A549 (cell line): ENCODE results near the gene SLC25A34. TPM values are rescaled to one million over a fixed set of nuclear protein-coding genes. Genes with fewer than 3 reads are reported as not detected.

Experiments
- ATAC-seq, 2 experiments: fragments of 200-7000 bp in 1 of 2; fragments of >200 bp in 1 of 2; cut with Nextera tagmentation in 1 of 2; cut with Tn5 transposase in 1 of 2; 3 replicates each; pipeline versions ENCODE4 v1.8.0 to v1.9.1; 2018 to 2020; ENCODE audit warnings: mild to moderate bottlenecking in 1 of 2, moderate library complexity in 1 of 2
- CTCF ChIA-PET: fragments of 300-600 bp; sonication (Branson Sonifier 250); formaldehyde crosslinking; extraction: SDS; loops from one replicate; lab custom pipeline; 2021; ENCODE audit warnings: antibody characterized with exemption, inconsistent platforms; lab: Yijun Ruan, JAX
- POLR2A ChIA-PET: fragments of 350-600 bp; formaldehyde crosslinking; extraction: SDS; loops from one replicate; lab custom pipeline; 2021; ENCODE audit warnings: antibody characterized with exemption, inconsistent platforms; lab: Yijun Ruan, JAX
- DNase-seq, 2 experiments: peaks; one replicate each; pipeline versions ENCODE4 v3.0.0 to v3.0.0-alpha.2; 2011 to 2016; ENCODE audit warnings: low read depth in 1 of 2, low spot score in 1 of 2
- FAIRE-seq: peaks from 2 replicates; lab custom pipeline; 2011; peaks lifted over from hg19 to GRCh38; lab: Jason Lieb, UNC
- H3K27ac ChIP-seq, 2 experiments: fragments of >200 bp; sonication (Bioruptor Twin); formaldehyde crosslinking; 3 replicates each; pipeline ENCODE4 v1.5.1; 2016 to 2017
- H3K4me1 ChIP-seq: fragments of >200 bp; sonication (Bioruptor Twin); formaldehyde crosslinking; 3 replicates; pipeline ENCODE4 v1.6.1; 2016
- H3K4me2 ChIP-seq: fragments of >200 bp; sonication (Bioruptor Twin); formaldehyde crosslinking; 3 replicates; pipeline ENCODE4 v1.6.1; 2016
- H3K4me3 ChIP-seq: fragments of >200 bp; sonication (Bioruptor Twin); formaldehyde crosslinking; 3 replicates; pipeline ENCODE4 v1.5.1; 2016
- H3K9me3 ChIP-seq: fragments of >200 bp; sonication (Bioruptor Twin); formaldehyde crosslinking; 3 replicates; pipeline ENCODE4 v1.6.1; 2016
- CBX2 ChIP-seq: fragments of 200-600 bp; sonication (generic); IDR thresholded peaks from 2 replicates; pipeline ENCODE4 v1.6.1; 2016; ENCODE audit warnings: low read depth, mild to moderate bottlenecking, borderline replicate concordance
- CBX8 ChIP-seq: fragments of 200-600 bp; sonication (generic); IDR thresholded peaks from 2 replicates; pipeline ENCODE4 v1.6.1; 2016
- CEBPB ChIP-seq, 2 experiments: fragments of >200 bp in 1 of 2; sonication (Bioruptor Twin) in 1 of 2; formaldehyde crosslinking in 1 of 2; IDR thresholded peaks; 2 replicates each; pipeline ENCODE4 v1.6.1; 2012 to 2016
- E2F6 ChIP-seq: IDR thresholded peaks from 2 replicates; pipeline ENCODE4 v1.6.1; 2012; ENCODE audit warnings: low read depth, borderline replicate concordance
- EP300 ChIP-seq, 2 experiments: fragments of >200 bp; sonication (Bioruptor Twin); formaldehyde crosslinking; IDR thresholded peaks; 2 replicates in 1 of 2; 3 replicates in 1 of 2; pipeline ENCODE4 v1.6.1; 2016 to 2017
- ESRRA ChIP-seq: fragments of 150-350 bp; IDR thresholded peaks from 2 replicates; pipeline ENCODE4 v1.6.1; 2014; ENCODE audit warnings: mild to moderate bottlenecking, low read length, borderline replicate concordance
- FOSB ChIP-seq: fragments of 250-450 bp; sonication (Bioruptor Pico); IDR thresholded peaks from 2 replicates; pipeline ENCODE4 v1.5.0; 2020; ENCODE audit warnings: mild to moderate bottlenecking, moderate library complexity
- FOXS1 ChIP-seq: fragments of 250-450 bp; sonication (Bioruptor Pico); IDR thresholded peaks from 2 replicates; pipeline ENCODE4 v1.5.0; 2020; ENCODE audit warnings: mild to moderate bottlenecking, moderate library complexity
- HDAC2 ChIP-seq: fragments of 200-600 bp; sonication (generic); IDR thresholded peaks from 2 replicates; pipeline ENCODE4 v1.6.1; 2016
- HOXA7 ChIP-seq: fragments of 250-450 bp; sonication (Bioruptor Pico); IDR thresholded peaks from 2 replicates; pipeline ENCODE4 v1.5.0; 2020; ENCODE audit warnings: mild to moderate bottlenecking, moderate library complexity
- JUNB ChIP-seq: fragments of >200 bp; sonication (Bioruptor Twin); formaldehyde crosslinking; IDR thresholded peaks from 2 replicates; pipeline ENCODE4 v1.6.1; 2016
- KDM1A ChIP-seq: fragments of 200-600 bp; sonication (generic); IDR thresholded peaks from 2 replicates; pipeline ENCODE4 v1.6.1; 2016; ENCODE audit warnings: low read depth, mild to moderate bottlenecking
- NFE2L2 ChIP-seq: fragments of 150-350 bp; conservative IDR thresholded peaks from 2 replicates; pipeline ENCODE4 v1.6.1; 2014; ENCODE audit warnings: low read length
- NPAS2 ChIP-seq: fragments of 250-450 bp; sonication (Bioruptor Pico); IDR thresholded peaks from 2 replicates; pipeline ENCODE4 v1.8.0; 2022; ENCODE audit warnings: mild to moderate bottlenecking, moderate library complexity, borderline replicate concordance
- POLR2A ChIP-seq: IDR thresholded peaks from 2 replicates; pipeline ENCODE4 v1.6.1; 2012; ENCODE audit warnings: mild to moderate bottlenecking, low read length
- POLR2AphosphoS2 ChIP-seq: conservative IDR thresholded peaks from 2 replicates; pipeline ENCODE4 v1.6.1; 2012; ENCODE audit warnings: low read length, improper control_type of control experiment, inconsistent platforms
- RAD21 ChIP-seq, 2 experiments: fragments of >200 bp in 1 of 2; sonication (Bioruptor Twin) in 1 of 2; formaldehyde crosslinking in 1 of 2; IDR thresholded peaks in 1 of 2; conservative IDR thresholded peaks in 1 of 2; 2 replicates in 1 of 2; 3 replicates in 1 of 2; pipeline ENCODE4 v1.6.1; 2012 to 2018; ENCODE audit warnings: inconsistent platforms in 1 of 2
- RARB ChIP-seq: fragments of 250-450 bp; sonication (Bioruptor Pico); IDR thresholded peaks from 2 replicates; pipeline ENCODE4 v1.8.0; 2021; ENCODE audit warnings: mild to moderate bottlenecking, moderate library complexity
- SMC3 ChIP-seq: fragments of >200 bp; sonication (Bioruptor Twin); formaldehyde crosslinking; IDR thresholded peaks from 3 replicates; pipeline ENCODE4 v1.6.1; 2018; ENCODE audit warnings: inconsistent platforms
- TFCP2L1 ChIP-seq: fragments of 250-450 bp; sonication (Bioruptor Pico); IDR thresholded peaks from 2 replicates; pipeline ENCODE4 v1.5.0; 2021; ENCODE audit warnings: mild to moderate bottlenecking
- USF2 ChIP-seq: fragments of 450-650 bp; IDR thresholded peaks from 2 replicates; pipeline ENCODE4 v1.6.1; 2014; ENCODE audit warnings: antibody characterized with exemption
- ZC3H11A ChIP-seq: fragments of 450-650 bp; IDR thresholded peaks from 2 replicates; pipeline ENCODE4 v1.6.1; 2014; ENCODE audit warnings: antibody characterized with exemption, mild to moderate bottlenecking
- ZFP36 ChIP-seq: fragments of 450-650 bp; IDR thresholded peaks from 2 replicates; pipeline ENCODE4 v1.6.1; 2014; ENCODE audit warnings: borderline replicate concordance; ENCODE audit not compliant: partially characterized antibody
- ZNF302 ChIP-seq: fragments of 250-450 bp; sonication (Bioruptor Pico); IDR thresholded peaks from 2 replicates; pipeline ENCODE4 v1.9.0; 2021; ENCODE audit warnings: inconsistent platforms, mild to moderate bottlenecking, moderate library complexity
- WGBS: methylation state at CpG from one replicate; pipeline ENCODE4 v1.1.6; 2017; ENCODE audit errors: missing lambda C conversion rate; 5-methylcytosine and 5-hydroxymethylcytosine counted together
- polyA plus RNA-seq, 4 experiments: library from polyadenylated mRNA; depleted of rRNA in 3 of 4; stranded (reverse); fragments of >200 nt; fragmentation: RNase III in 1 of 4; extraction: RNeasy Plus Mini Kit Qiagen cat#74134 plus additional on column Dnase treatment in 1 of 4; gene quantifications; 2 replicates in 3 of 4; 3 replicates in 1 of 4; pipeline ENCODE4 v1.2.3, GENCODE V29; 2011 to 2017
- TF ChIP-seq, protein P1 (sequence below): fragments of >200 bp; sonication (Bioruptor Twin); formaldehyde crosslinking; IDR thresholded peaks from 3 replicates; pipeline ENCODE4 v1.6.1; 2016
- TF ChIP-seq, protein P2 (sequence below): fragments of >200 bp; sonication (Bioruptor Twin); formaldehyde crosslinking; IDR thresholded peaks from 3 replicates; pipeline ENCODE4 v1.5.1; 2016
- TF ChIP-seq, protein P3 (sequence below): IDR thresholded peaks from 2 replicates; pipeline ENCODE4 v1.6.1; 2012

SLC25A34 gene
- polyA plus RNA-seq, 2 of the 4 experiments (the other 2 are of a cell fraction), result 0.12 to 0.19 TPM

DNA sequence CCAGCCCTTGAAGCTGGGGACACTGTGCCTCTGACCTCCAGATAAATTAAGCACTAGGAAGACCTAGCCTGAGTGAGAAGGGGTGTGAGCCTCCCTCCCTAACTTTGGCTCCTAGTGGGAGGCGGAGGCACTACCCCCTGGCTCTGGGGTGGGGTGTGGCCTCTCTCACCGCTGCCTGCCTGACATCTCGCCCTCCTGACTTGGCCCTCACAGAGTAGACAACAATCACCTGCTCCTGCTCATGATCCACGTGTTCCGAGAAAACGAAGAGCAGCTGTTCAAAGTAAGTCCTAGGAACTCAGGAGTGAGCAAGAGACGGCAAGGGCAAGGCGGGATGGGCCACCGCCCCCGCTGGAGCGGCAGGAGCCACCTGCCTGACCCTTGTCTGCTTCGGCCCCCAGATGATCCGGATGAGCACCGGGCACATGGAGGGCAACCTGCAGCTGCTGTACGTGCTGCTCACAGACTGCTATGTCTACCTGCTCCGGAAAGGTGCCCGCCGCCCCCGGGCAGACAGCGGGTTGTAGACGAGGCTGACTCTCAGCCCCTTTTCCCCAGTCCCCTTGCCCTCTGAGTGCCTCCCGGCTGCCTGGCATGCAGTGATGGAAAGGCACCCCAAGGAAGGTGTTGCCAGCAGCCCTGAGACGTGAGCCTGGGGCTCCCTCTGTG, 8.1 kb upstream of the SLC25A34 start:
- no peaks in the 10 kb centered on the region for H3K4me1 ChIP-seq
- no peak overlapping the region for H3K27ac ChIP-seq
- TF ChIP-seq CBX8, result no peak
- TF ChIP-seq FOXS1, result no peak
- no peak for TF ChIP-seq SMC3
- no peak for TF ChIP-seq ZC3H11A
- TF ChIP-seq USF2, result no peak
- TF ChIP-seq POLR2AphosphoS2, result no peak
- TF ChIP-seq, protein P1, sequence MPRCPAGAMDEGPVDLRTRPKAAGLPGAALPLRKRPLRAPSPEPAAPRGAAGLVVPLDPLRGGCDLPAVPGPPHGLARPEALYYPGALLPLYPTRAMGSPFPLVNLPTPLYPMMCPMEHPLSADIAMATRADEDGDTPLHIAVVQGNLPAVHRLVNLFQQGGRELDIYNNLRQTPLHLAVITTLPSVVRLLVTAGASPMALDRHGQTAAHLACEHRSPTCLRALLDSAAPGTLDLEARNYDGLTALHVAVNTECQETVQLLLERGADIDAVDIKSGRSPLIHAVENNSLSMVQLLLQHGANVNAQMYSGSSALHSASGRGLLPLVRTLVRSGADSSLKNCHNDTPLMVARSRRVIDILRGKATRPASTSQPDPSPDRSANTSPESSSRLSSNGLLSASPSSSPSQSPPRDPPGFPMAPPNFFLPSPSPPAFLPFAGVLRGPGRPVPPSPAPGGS, result no peak
- no peak for TF ChIP-seq RARB (CRISPR knock-in tag)
- no peak for TF ChIP-seq ZFP36
- TF ChIP-seq ZNF302 (CRISPR knock-in tag), result no peak
- TF ChIP-seq TFCP2L1, result no peak
- no peak for TF ChIP-seq HDAC2
- no peak for TF ChIP-seq JUNB
- no peak for TF ChIP-seq CBX2
- TF ChIP-seq, all 56 proteins: peak for 0
- WGBS, result 96% methylated on average over 13 of the region's 23 CpGs
- Histone ChIP-seq H3K4me3 (no peak overlapping the region), H3K4me2 (no peak overlapping the region), H3K9me3 (no peaks in the 10 kb centered on the region)
- DNase-seq (no peak), FAIRE-seq (no peak), ATAC-seq (no peak)
- ChIA-PET POLR2A (no interaction called here), CTCF (no interaction called here)

DNA sequence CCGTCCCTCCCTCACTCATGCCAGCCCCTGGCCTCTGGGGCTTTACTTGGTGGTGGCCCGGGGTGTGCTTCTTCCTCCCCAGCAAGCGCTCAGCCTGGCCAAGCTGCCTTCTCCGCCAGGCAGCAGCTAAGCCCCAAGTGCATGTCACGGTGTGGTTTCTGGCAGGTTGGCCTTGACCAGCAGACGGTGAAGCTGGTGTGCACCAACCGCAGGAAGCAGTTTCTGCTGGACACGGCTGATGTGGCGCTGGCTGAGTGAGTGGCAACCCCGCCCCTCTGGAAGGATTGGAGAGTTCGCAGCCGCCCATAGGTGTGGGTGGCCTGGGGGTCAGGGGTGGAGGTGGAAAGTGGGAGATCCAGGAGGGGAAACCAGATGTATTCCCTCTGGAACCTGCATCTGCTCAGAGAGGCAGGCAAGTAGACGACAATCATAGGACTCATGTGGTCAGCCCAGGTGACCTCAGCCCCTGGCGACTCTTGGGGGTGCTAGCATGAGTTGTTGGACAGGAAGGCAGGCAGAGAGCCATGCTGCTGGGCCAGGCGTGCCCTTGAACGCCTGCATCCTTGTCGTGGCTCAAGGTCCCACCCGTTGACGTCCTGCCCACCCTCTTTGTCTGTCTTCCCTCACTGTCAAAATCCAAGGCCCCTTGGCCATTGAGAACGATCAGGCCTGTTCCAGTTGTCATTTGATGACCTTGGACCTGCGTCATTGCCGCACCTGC, 7.0 kb upstream of the SLC25A34 start:
- no peak overlapping the region for H3K4me3 ChIP-seq
- no peaks in the 10 kb centered on the region for H3K4me1 ChIP-seq
- DNase-seq (no peak), ATAC-seq (no peak), FAIRE-seq (no peak)
- WGBS, result 96% methylated on average over 19 of the region's 22 CpGs
- CTCF ChIA-PET, result interaction anchor here (0.6 kb wide), 1 partner anchor 365 kb away, joined by 4 read pairs; no protein-coding TSS in a partner anchor
- POLR2A ChIA-PET, result no interaction called here
- no peak overlapping the region for H3K27ac ChIP-seq
- no peak for TF ChIP-seq RAD21 (conservative IDR thresholded peaks at IDR 0.05 in 1 of 2, IDR thresholded peaks at IDR 0.05 in 1 of 2)
- TF ChIP-seq, protein P2, sequence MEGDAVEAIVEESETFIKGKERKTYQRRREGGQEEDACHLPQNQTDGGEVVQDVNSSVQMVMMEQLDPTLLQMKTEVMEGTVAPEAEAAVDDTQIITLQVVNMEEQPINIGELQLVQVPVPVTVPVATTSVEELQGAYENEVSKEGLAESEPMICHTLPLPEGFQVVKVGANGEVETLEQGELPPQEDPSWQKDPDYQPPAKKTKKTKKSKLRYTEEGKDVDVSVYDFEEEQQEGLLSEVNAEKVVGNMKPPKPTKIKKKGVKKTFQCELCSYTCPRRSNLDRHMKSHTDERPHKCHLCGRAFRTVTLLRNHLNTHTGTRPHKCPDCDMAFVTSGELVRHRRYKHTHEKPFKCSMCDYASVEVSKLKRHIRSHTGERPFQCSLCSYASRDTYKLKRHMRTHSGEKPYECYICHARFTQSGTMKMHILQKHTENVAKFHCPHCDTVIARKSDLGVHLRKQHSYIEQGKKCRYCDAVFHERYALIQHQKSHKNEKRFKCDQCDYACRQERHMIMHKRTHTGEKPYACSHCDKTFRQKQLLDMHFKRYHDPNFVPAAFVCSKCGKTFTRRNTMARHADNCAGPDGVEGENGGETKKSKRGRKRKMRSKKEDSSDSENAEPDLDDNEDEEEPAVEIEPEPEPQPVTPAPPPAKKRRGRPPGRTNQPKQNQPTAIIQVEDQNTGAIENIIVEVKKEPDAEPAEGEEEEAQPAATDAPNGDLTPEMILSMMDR, result no peak
- TF ChIP-seq NPAS2 (CRISPR knock-in tag), result no peak
- TF ChIP-seq SMC3, result no peak
- no peak for TF ChIP-seq FOXS1
- no peak for TF ChIP-seq ESRRA
- TF ChIP-seq POLR2A, result no peak
- no peak overlapping the region for H3K4me2 ChIP-seq
- H3K9me3 ChIP-seq, result no peaks in the 10 kb centered on the region

DNA sequence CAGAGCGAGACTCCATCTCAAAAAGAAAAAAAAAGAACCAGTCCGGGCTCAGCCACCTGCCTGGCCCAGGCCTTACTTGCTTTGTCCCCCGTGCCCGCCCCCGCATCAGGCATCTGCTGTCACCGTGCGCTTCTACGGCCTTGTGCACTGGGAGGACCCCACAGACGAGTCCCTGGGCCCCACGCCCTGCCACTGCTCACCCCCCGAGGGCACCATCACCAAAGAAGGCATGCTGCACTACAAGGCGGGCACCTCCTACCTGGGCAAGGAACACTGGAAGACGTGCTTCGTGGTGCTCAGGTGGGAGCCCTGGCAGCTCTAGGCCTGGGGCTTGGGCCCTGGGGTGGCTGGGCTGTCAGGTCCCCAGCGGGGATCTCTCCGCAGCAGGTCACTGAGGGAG, 5.6 kb upstream of the SLC25A34 start:
- FAIRE-seq, result no peak
- H3K27ac ChIP-seq, result no peak overlapping the region
- ChIA-PET POLR2A (no interaction called here), CTCF (interaction anchor here (1.1 to 3.2 kb wide), 2 partner anchors 10 to 12 kb away, joined by 3 to 26 read pairs; no protein-coding TSS in a partner anchor)
- no peak for DNase-seq
- H3K4me3 ChIP-seq, result no peak overlapping the region
- H3K9me3 ChIP-seq, result no peaks in the 10 kb centered on the region
- 96% methylated on average over 5 of the region's 16 CpGs for whole genome bisulfite sequencing
- TF ChIP-seq ZNF302 (CRISPR knock-in tag) (no peak), FOXS1 (no peak), NFE2L2 (no peak), CEBPB (IDR thresholded peaks at IDR 0.05) (no peak), E2F6 (no peak), ESRRA (no peak), HOXA7 (CRISPR knock-in tag) (no peak), RAD21 (conservative IDR thresholded peaks at IDR 0.05 in 1 of 2, IDR thresholded peaks at IDR 0.05 in 1 of 2) (no peak), FOSB (CRISPR knock-in tag) (no peak), ZFP36 (no peak), EP300 (IDR thresholded peaks at IDR 0.05) (no peak), KDM1A (no peak)
- TF ChIP-seq, protein P3, sequence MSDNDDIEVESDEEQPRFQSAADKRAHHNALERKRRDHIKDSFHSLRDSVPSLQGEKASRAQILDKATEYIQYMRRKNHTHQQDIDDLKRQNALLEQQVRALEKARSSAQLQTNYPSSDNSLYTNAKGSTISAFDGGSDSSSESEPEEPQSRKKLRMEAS, result no peak
- ATAC-seq, result no peak
- H3K4me2 ChIP-seq, result no peak overlapping the region
- H3K4me1 ChIP-seq, result no peaks in the 10 kb centered on the region
